SK-N-SH treated with all-trans-retinoic acid at 6 μM for 48 hours (cell line): ENCODE results near the gene CA9.

Source experiments
- ATAC-seq: fragments of 200-7000 bp; cut with Tn5 transposase; 3 replicates; pipeline ENCODE4 v1.9.1; 2020; ENCODE audit warnings: mild to moderate bottlenecking, moderate library complexity
- ARNTL ChIP-seq: fragments of 450-650 bp; formaldehyde crosslinking; IDR thresholded peaks from 2 replicates; pipeline ENCODE4 v1.5.0; 2020; ENCODE audit warnings: low read depth, mild to moderate bottlenecking, moderate library complexity, borderline replicate concordance
- BACH2 ChIP-seq: fragments of 250-450 bp; sonication (Bioruptor Pico); IDR thresholded peaks from 2 replicates; pipeline ENCODE4 v1.9.0; 2021; ENCODE audit warnings: mild to moderate bottlenecking, borderline replicate concordance
- CSDC2 ChIP-seq: fragments of 250-450 bp; sonication (Bioruptor Pico); IDR thresholded peaks from 2 replicates; pipeline ENCODE4 v1.5.0; 2020; ENCODE audit warnings: mild to moderate bottlenecking, moderate library complexity
- ESRRG ChIP-seq: fragments of 250-450 bp; sonication (Bioruptor Pico); IDR thresholded peaks from 2 replicates; pipeline ENCODE4 v1.6.1; 2021; ENCODE audit warnings: mild to moderate bottlenecking
- GLIS3 ChIP-seq: fragments of 250-450 bp; sonication (Bioruptor Pico); IDR thresholded peaks from 2 replicates; pipeline ENCODE4 v1.5.0; 2020; ENCODE audit warnings: mild to moderate bottlenecking, moderate library complexity
- ISL1 ChIP-seq: fragments of 250-450 bp; sonication (Bioruptor Pico); IDR thresholded peaks from 2 replicates; pipeline ENCODE4 v2.1.2; 2022; ENCODE audit warnings: mild to moderate bottlenecking, moderate library complexity
- PPARA ChIP-seq: fragments of 250-450 bp; sonication (Bioruptor Pico); IDR thresholded peaks from 2 replicates; pipeline ENCODE4 v1.5.0; 2020; ENCODE audit warnings: mild to moderate bottlenecking, borderline replicate concordance
- RARB ChIP-seq: fragments of 250-450 bp; sonication (Bioruptor Pico); IDR thresholded peaks from 2 replicates; pipeline ENCODE4 v1.8.0; 2021; ENCODE audit warnings: mild to moderate bottlenecking, moderate library complexity
- SNAI2 ChIP-seq: fragments of 250-450 bp; sonication (Bioruptor Pico); IDR thresholded peaks from 2 replicates; pipeline ENCODE4 v1.5.0; 2020; ENCODE audit warnings: mild to moderate bottlenecking, moderate library complexity
- TCF4 ChIP-seq: fragments of 250-450 bp; sonication (Bioruptor Pico); IDR thresholded peaks from 2 replicates; pipeline ENCODE4 v1.8.0; 2021; ENCODE audit warnings: mild to moderate bottlenecking, moderate library complexity, borderline replicate concordance
- TOX ChIP-seq: fragments of 250-450 bp; sonication (Bioruptor Pico); IDR thresholded peaks from 2 replicates; pipeline ENCODE4 v1.8.0; 2021; ENCODE audit warnings: mild to moderate bottlenecking, moderate library complexity, borderline replicate concordance
- ZC3H10 ChIP-seq: fragments of 250-450 bp; sonication (Bioruptor Pico); IDR thresholded peaks from 2 replicates; pipeline ENCODE4 v1.5.1; 2021; ENCODE audit warnings: mild to moderate bottlenecking, moderate library complexity
- ZFP3 ChIP-seq: fragments of 250-450 bp; sonication (Bioruptor Pico); IDR thresholded peaks from 2 replicates; pipeline ENCODE4 v1.5.0; 2020; ENCODE audit warnings: mild to moderate bottlenecking, moderate library complexity
- ZFP30 ChIP-seq: fragments of 450-650 bp; formaldehyde crosslinking; IDR thresholded peaks from 2 replicates; pipeline ENCODE4 v1.5.0; 2022; ENCODE audit warnings: mild to moderate bottlenecking, moderate library complexity
- ZNF565 ChIP-seq: fragments of 450-650 bp; formaldehyde crosslinking; conservative IDR thresholded peaks from 2 replicates; pipeline ENCODE4 v1.5.0; 2020; ENCODE audit warnings: low read depth, mild to moderate bottlenecking, moderate library complexity
- ZNF70 ChIP-seq: fragments of 450-650 bp; formaldehyde crosslinking; IDR thresholded peaks from 2 replicates; pipeline ENCODE4 v1.5.0; 2020; ENCODE audit warnings: mild to moderate bottlenecking, moderate library complexity
- ZNF8 ChIP-seq: fragments of 450-650 bp; formaldehyde crosslinking; IDR thresholded peaks from 2 replicates; pipeline ENCODE4 v1.5.0; 2020; ENCODE audit warnings: mild to moderate bottlenecking, moderate library complexity
- TF ChIP-seq, protein P1 (sequence below): fragments of 250-450 bp; sonication (Bioruptor Pico); IDR thresholded peaks from 2 replicates; pipeline ENCODE4 v1.8.0; 2021; ENCODE audit warnings: low read depth, mild to moderate bottlenecking, moderate library complexity, borderline replicate concordance
- TF ChIP-seq, protein P2 (sequence below): fragments of 250-450 bp; sonication (Bioruptor Pico); IDR thresholded peaks from 2 replicates; pipeline ENCODE4 v1.5.1; 2021; ENCODE audit warnings: mild to moderate bottlenecking, moderate library complexity
- TF ChIP-seq, protein P3 (sequence below): fragments of 250-450 bp; sonication (Bioruptor Pico); IDR thresholded peaks from 2 replicates; pipeline ENCODE4 v1.5.1; 2020; ENCODE audit warnings: low read depth, mild to moderate bottlenecking, moderate library complexity
- TF ChIP-seq, protein P4 (sequence below): fragments of 250-450 bp; sonication (Bioruptor Pico); IDR thresholded peaks from 2 replicates; pipeline ENCODE4 v1.8.0; 2020; ENCODE audit warnings: mild to moderate bottlenecking, moderate library complexity, borderline replicate concordance

CA9 gene

DNA sequence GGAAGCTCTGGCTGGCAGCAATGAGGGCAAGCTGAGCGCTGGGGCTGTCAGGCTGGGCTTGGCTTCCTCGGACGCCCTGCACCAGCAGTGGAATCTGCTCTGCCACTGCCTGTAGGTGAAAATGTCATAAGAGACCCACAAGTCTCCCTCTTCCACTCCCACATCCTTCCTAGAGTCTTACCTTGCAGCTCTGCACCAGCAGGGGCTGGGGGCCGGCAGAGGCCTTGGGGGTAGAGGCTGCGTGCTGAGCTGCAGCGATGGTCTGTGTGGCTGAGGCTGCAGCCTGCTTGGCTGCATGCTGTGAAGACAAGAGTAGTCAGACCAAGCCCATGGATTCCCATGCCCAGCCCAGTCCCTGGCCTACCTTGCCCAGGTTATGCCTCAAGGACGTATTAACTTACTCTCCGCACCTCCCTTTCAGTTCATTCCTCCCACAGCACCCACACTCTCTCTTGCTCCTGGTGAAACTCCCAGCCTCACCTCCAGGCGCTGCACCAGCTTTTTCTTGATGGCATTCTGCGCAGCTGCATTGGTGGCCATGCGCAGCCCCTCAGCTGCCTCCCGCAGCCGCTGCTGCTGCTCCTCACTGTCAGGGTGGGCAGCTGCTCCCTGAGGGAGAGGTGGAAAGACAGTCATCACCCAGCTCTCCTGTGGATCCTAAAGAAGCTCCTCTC, 41.0 kb downstream of the CA9 start:
- TF ChIP-seq, protein P1, sequence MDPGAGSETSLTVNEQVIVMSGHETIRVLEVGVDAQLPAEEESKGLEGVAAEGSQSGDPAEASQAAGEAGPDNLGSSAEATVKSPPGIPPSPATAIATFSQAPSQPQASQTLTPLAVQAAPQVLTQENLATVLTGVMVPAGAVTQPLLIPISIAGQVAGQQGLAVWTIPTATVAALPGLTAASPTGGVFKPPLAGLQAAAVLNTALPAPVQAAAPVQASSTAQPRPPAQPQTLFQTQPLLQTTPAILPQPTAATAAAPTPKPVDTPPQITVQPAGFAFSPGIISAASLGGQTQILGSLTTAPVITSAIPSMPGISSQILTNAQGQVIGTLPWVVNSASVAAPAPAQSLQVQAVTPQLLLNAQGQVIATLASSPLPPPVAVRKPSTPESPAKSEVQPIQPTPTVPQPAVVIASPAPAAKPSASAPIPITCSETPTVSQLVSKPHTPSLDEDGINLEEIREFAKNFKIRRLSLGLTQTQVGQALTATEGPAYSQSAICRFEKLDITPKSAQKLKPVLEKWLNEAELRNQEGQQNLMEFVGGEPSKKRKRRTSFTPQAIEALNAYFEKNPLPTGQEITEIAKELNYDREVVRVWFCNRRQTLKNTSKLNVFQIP (CRISPR knock-in tag), result no peak
- ATAC-seq, result no peak

DNA sequence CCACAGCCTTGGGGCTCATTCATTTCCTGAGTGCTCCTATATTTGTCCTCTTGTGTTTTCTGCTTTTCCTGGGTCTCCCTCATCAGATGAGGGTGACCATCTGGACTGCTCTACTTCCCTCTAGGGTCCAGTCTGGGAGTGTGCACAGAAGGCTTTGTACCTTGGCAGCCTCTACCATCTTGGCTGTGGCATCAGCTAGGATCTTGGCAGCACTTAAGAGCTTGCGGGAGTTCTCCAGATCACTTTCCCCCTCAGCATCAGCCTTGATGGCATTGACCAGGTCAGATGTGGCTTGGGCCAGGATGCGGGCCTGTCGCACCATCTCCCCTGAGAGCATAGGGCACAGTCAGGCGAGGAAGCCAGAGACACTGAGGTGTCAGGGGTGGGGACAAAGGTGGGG, 42.5 kb downstream of the CA9 start:
- TF ChIP-seq RARB (CRISPR knock-in tag) (no peak), BACH2 (CRISPR knock-in tag) (no peak), ZNF565 (CRISPR knock-in tag) (no peak), PPARA (CRISPR knock-in tag) (no peak), ZFP30 (no peak), CSDC2 (no peak), GLIS3 (CRISPR knock-in tag) (no peak)
- TF ChIP-seq, protein P2, sequence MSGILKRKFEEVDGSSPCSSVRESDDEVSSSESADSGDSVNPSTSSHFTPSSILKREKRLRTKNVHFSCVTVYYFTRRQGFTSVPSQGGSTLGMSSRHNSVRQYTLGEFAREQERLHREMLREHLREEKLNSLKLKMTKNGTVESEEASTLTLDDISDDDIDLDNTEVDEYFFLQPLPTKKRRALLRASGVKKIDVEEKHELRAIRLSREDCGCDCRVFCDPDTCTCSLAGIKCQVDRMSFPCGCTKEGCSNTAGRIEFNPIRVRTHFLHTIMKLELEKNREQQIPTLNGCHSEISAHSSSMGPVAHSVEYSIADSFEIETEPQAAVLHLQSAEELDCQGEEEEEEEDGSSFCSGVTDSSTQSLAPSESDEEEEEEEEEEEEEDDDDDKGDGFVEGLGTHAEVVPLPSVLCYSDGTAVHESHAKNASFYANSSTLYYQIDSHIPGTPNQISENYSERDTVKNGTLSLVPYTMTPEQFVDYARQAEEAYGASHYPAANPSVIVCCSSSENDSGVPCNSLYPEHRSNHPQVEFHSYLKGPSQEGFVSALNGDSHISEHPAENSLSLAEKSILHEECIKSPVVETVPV (CRISPR knock-in tag), result no peak
- TF ChIP-seq, protein P3, sequence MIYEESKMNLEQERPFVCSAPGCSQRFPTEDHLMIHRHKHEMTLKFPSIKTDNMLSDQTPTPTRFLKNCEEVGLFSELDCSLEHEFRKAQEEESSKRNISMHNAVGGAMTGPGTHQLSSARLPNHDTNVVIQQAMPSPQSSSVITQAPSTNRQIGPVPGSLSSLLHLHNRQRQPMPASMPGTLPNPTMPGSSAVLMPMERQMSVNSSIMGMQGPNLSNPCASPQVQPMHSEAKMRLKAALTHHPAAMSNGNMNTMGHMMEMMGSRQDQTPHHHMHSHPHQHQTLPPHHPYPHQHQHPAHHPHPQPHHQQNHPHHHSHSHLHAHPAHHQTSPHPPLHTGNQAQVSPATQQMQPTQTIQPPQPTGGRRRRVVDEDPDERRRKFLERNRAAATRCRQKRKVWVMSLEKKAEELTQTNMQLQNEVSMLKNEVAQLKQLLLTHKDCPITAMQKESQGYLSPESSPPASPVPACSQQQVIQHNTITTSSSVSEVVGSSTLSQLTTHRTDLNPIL, result no peak
- ATAC-seq, result peak; percentile 29; the same call in 1 of the 3 replicates

DNA sequence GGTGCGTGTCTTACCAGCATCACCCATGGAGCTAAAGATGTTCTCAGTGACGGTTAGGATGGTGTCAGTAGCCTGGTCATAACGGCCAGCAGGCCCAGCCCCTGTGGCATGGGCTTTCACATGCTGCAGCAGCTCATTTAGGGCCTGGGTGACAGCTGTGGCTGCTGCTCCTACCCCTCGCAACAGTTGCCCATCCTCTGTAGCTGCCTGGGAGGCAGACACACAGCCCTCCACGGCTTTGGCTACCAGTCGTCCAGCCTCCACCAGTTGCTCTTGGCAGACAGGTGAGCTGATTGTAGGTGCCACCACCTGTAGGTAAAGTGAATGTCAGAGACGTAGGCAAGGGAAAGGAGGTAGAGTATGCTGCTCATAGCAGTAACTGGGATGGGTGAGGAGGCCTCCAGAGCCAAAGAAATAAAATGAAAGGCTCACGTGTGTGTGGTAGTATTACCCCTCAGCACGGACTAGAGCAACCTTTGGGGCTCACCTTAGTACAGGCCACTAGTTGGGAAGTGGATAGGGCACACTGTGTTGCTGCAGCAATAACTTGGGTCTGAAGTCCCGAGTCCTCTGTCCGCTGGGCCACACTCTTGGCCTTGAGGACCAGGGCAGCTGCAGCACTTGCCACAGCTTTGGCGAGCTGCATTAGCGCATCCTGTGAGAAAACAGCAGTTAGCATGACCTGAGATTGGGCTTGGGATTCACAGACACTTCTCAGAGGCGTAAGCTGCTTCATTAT, 43.6 kb downstream of the CA9 start:
- TF ChIP-seq ESRRG (no peak), ZC3H10 (CRISPR knock-in tag) (no peak), RARB (CRISPR knock-in tag) (no peak), ISL1 (no peak), ZNF8 (CRISPR knock-in tag) (no peak), TOX (CRISPR knock-in tag) (no peak), ARNTL (CRISPR knock-in tag) (no peak), GLIS3 (CRISPR knock-in tag) (no peak), SNAI2 (no peak), ZNF70 (no peak)
- TF ChIP-seq, protein P2 (CRISPR knock-in tag), result no peak
- ATAC-seq, result no peak

DNA sequence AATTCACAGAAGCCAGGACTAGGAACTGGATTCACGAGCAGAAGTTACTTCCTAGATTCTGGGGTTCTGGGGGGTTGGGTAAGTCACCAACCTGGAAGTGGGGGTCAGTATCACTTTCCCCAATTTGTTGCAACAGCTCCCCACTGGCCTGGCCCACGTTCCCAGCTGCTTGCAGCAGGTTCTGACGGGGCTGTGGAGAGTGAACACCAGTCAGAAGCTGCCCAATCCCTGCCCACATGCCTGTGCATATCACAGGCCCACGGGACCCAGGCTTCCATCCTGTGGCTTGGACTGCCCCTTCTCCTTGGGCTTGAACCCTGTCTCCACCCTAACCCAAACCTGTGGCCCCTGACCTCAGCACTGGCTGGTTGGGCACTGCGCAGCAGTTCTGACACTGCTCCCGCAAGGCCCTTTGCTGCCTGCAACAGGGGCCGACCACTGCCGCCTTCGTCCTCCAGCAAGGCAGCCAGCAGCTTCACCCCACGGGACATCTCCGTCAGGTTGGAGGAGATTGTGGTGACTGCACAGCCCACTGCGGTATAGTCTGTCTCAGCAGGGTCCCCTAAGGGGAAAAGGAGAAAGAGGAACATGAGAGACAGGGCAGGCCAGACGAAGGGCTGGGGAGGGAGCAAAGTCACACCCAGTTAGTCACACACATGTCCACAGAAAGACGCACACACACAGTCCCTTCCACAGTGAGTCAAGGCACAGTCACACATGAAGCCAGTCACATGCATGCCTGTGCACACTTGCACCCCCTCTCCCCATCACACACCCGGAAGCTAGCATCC, 45.2 kb downstream of the CA9 start:
- no peak for ATAC-seq
- TF ChIP-seq ARNTL (CRISPR knock-in tag) (no peak), ZC3H10 (CRISPR knock-in tag) (no peak), BACH2 (CRISPR knock-in tag) (no peak), ESRRG (no peak)

DNA sequence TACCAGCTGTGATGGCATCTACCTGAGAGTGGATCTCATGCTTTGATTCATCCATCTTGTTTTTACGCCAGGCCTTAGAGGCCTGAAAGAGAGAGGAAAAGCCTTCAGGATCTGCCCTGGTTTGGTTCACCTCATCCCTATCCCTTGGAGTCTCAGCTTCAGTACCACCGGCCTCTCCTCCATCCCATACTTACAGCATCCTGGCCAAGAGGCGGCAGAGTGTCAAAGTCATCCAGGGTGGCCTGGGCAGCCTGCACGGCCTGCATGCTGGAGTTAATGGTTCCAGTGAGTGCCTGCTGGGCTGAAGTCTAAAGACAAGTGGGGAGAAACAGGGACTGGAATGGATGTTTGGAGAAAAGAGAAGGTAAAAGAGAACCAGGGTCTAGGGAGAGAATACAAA, 45.8 kb downstream of the CA9 start:
- no peak for ATAC-seq
- TF ChIP-seq ESRRG, result no peak
- TF ChIP-seq TCF4, result no peak
- TF ChIP-seq, protein P4, sequence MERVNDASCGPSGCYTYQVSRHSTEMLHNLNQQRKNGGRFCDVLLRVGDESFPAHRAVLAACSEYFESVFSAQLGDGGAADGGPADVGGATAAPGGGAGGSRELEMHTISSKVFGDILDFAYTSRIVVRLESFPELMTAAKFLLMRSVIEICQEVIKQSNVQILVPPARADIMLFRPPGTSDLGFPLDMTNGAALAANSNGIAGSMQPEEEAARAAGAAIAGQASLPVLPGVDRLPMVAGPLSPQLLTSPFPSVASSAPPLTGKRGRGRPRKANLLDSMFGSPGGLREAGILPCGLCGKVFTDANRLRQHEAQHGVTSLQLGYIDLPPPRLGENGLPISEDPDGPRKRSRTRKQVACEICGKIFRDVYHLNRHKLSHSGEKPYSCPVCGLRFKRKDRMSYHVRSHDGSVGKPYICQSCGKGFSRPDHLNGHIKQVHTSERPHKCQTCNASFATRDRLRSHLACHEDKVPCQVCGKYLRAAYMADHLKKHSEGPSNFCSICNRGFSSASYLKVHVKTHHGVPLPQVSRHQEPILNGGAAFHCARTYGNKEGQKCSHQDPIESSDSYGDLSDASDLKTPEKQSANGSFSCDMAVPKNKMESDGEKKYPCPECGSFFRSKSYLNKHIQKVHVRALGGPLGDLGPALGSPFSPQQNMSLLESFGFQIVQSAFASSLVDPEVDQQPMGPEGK (CRISPR knock-in tag), result no peak
- no peak for TF ChIP-seq TOX (CRISPR knock-in tag)
- no peak for TF ChIP-seq ISL1
- TF ChIP-seq ZNF565 (CRISPR knock-in tag), result no peak
- TF ChIP-seq GLIS3 (CRISPR knock-in tag), result no peak
- TF ChIP-seq, protein P1 (CRISPR knock-in tag), result no peak
- no peak for TF ChIP-seq BACH2 (CRISPR knock-in tag)
- no peak for TF ChIP-seq ZNF70
- no peak for TF ChIP-seq SNAI2
- TF ChIP-seq ZFP30, result no peak
- TF ChIP-seq ZNF8 (CRISPR knock-in tag), result no peak
- TF ChIP-seq RARB (CRISPR knock-in tag), result no peak
- TF ChIP-seq ZFP3 (CRISPR knock-in tag), result no peak
